ENCODE data around the gene LYL1.
A peak's percentile ranks its signal among the peaks of the same experiment; 100 is the strongest.

Gene LYL1

DNA sequence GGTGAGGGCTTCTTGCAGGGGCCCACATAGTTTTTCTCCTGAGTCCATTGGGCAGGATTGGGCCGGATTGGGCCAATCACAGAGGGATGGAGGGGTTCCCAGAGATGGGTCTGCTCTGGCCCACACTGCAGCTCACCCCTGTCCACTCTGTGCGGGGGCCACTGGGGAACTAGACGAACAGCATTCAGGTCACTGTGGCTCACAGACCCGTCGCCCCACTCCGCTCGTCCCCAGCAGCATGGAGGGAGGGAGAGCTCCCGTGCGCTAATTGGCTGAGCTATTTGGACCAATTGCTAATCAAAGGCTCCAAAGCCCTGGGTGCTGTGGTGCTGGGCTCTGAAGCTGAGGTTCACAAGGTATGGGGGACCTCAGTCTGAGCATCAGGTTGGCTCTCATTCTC is 26.7 kb upstream of the LYL1 start:
- DNase-seq (ENCODE audit: low read depth), result no peak

DNA sequence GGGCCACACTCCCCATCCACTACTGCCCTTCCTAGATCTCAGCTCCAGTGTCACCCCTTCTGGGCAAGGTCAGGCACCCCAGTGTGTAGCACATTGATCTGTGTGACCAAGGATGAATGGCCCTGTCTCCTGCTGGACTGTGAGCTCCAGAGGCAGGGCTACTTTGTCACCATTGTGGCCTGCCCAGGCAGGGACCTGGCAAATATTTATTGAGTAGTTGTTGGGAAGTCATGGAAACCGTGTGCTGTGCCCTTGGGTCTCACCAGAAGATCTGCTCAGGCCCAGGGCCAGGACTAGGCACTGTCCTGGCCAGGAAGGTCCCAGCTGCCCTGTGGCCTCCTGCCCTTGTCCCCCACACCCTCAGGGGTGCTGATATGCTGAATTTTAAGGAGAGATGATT is 25.9 kb upstream of the LYL1 start:
- DNase-seq (ENCODE audit: low read depth), result no peak

DNA sequence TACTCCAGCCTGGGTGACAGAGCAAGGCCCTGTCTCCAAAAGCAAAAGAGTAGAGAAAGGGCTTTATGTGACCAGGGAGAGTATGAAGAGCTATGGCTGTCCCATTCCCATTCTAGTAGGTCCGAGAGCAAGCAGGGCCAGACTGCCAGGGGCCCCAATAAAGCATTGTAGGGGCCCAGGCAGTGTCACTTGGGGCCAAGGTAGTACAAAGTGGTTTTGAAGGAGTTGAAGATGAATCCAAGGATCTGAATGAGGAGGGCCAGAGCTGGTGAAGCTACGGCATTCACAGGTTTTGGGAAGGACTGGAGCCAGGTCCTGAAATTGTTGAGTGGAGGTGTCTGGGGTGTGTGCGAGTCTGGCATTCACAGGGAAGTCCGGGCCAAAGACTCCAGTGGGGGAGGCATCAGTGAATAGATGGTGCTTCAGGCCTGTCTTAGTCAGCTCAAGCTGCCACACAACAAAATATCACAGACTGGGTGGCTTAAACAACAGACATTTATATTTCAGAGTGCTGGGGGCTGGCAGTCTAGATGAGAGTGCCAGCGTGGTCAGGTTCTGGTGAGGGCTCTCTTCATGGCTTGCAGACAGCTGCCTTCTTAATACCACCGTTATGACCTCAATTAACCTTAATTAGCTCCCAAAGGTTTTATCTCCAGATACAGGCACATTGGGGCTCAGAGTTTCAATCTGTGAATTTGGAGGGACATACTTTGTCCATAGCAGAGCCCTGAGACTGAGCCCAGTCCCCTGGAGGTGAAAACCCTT is 25.3 kb upstream of the LYL1 start:
- no peak for DNase-seq (ENCODE audit: low read depth)

DNA sequence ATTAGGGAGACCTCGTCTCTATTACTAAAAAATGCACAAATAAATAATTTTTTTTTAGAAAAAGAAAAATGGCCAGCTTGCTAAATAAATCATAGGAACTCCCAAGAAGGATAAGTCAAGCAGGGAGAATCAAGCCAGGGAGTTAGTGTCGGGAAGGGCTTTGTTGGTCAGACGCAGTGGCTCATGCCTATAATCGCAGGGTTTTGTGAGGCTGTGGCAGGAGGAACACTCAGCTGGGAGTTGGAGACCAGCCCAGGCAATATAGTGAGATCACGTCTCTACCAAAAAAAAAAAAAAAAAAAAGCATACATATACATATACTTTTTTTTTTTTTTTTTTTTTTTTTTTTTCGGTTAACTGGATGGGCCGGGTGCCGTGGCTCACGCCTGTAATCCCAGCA is 24.4 kb upstream of the LYL1 start:
- DNase-seq (ENCODE audit: low read depth), result no peak

DNA sequence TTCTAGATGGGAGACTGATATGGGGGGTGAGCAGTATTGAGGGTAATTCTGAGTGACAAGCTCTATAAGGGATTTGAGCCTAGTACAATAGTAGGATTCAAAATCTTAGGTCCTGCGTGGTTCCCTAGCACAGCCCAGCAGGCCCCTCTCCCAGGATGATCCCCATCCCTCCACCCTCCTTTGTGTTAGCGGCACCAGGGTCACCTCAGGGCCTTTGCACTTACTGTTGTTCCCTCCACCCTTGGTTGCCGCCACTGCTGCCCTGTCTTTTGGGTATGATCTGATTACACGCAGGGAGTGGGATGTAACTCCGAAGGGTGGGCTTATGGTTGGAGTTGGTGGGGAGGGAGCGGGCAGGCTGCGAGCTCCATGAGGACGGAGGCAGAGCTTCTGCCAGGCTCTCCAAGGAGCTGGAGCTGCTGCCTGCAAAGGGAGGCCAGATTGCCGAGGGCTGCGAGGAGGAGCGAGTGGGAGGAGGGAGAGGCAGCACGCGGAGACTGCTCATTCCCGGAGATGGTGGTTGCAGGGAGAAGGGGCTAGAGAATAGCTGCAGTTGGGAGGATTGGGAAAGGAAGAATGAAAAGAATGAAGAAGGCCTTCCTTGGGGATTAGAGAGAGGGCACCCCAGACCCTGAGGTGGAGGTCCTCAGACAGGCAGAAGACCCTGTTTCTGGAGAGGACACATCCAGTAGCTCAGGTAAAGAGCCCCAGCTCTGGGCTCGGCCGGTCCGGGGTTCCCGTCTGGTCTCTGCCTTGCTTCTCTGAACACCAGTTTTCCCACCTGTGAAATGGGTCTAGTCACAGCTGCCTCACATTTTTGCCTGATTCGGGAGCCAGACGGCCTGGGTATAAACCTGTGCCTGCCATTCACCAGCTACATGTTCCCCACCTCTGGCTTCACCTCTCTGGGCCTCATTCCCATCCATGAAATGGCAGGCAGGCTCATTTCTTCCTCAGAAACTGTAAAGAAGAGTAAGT is 20.6 kb upstream of the LYL1 start:
- no peak for DNase-seq (ENCODE audit: low read depth)

DNA sequence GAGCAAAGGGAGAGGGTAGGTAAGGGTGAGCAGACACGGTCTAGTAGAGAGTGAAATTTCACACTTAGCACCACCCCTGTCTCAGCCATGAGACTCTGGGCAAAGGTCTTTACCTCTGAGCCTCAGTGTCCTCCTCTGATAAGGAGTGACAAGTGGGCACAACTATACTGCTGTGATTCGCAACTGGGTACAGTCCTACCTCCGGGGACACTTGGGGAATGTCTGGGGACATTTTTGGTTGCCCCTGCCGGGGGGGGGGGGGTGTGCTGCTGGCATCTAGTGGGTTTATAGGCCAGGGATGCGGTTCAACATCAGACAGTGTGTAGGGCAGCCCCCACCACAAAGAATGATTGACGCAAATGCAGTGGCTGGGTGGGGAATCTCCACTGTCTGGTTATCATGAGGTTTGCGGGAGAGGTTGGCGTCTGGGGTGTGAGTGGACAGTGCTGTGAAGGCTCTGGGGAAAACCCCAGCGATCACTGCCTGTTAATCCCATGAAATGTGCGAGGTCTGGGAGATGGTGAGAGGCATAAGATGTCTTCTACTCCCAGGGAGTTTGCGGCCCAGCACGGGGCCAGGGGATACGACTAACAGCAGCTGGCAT is 19.7 kb upstream of the LYL1 start:
- DNase-seq (ENCODE audit: low read depth), result no peak

DNA sequence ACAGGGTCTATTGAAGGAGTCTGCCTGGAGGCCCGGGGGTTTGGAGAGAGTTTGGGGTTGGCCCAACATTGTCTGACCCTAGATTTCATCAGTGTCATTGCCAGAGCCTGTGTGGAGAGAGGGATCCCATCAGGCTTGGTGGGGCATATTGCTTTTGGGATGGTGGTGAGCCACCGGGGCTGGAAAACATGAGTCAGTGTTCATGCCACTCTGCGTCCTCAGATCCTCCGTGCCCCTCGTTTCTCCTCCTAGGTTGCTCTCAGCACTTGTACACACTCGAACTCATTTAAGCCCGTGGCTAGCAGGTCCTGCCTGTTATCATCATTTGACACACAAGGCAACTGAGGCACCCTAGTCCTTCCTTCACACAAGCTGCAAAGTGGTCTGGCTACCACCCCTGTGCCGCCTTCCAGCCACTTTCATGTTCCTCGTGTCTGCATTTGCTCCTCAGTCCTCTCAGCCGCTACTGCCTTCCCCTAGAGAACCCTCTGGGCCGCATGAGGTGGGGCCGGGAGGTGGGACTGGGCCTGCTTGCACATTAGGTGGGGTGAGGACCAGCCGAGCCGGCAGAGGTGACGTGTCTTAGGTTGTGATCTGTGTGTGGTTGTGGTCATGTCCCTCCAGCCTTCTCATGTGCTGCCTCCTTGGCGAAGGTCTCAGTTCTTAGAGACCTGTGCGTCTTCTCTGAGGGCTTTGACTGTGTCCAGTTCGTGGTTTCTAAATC is 19.1 kb upstream of the LYL1 start:
- no peak for DNase-seq (ENCODE audit: low read depth)

DNA sequence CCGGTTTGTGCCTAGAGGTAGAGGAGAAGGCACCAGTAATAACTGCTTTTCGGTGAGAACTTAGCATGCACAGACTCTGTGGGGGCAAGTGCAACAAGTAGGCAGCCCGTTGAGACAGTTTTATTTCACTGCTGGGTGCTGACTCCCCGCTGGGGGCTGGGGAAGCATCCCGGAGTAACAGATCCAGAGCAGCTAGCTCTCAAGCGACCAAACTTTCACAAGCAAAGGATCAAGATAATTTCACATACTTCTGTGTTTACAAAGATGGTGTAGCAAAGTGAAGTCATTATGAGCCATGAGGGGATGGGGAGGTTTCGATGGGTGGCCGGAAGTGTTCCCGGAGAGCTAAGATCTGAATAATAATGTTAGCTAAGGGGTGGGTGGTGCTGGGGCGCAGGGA is 18.2 kb upstream of the LYL1 start:
- DNase-seq (ENCODE audit: low read depth), result peak; percentile 86

DNA sequence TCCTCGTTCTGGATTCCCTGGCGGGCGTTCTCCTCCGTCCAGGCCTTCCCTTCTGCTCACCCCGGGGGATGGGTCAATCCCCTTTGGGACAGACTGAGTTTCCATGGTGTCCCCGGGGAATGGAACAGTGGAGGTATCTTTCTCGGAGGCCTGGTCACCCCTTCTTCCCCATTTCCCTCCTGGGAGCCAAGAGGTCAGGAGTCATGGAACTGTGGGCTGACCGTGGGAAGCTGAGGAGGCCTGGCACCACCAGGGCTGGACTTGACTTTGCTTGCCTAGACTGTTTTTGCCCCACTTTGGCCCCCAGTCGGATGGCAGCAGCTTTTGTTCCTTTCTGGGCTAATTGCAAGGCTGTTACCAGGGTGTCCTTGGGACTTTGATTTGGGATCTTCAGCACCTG is 17.4 kb upstream of the LYL1 start:
- no peak for DNase-seq (ENCODE audit: low read depth)

DNA sequence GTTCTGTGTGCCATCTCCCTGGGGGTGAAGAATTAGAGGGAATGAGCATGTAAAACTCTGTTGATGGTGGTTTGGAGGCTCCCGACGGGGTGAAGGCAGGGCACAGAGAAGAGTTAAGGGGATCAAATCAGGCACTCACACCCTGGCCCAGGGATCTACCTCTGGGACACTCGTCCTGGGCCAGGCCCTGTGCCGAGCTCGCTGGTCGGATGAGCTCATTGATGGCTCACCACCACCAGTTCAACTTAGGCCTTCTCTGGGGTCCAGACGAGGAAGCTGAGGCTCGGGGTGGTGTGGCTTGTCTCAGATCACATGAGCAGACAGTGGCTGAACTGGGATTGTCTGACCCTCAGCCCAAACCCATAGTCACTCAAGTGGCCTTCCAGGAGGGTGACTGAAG is 17.0 kb upstream of the LYL1 start:
- DNase-seq (ENCODE audit: low read depth), result peak; percentile 67

DNA sequence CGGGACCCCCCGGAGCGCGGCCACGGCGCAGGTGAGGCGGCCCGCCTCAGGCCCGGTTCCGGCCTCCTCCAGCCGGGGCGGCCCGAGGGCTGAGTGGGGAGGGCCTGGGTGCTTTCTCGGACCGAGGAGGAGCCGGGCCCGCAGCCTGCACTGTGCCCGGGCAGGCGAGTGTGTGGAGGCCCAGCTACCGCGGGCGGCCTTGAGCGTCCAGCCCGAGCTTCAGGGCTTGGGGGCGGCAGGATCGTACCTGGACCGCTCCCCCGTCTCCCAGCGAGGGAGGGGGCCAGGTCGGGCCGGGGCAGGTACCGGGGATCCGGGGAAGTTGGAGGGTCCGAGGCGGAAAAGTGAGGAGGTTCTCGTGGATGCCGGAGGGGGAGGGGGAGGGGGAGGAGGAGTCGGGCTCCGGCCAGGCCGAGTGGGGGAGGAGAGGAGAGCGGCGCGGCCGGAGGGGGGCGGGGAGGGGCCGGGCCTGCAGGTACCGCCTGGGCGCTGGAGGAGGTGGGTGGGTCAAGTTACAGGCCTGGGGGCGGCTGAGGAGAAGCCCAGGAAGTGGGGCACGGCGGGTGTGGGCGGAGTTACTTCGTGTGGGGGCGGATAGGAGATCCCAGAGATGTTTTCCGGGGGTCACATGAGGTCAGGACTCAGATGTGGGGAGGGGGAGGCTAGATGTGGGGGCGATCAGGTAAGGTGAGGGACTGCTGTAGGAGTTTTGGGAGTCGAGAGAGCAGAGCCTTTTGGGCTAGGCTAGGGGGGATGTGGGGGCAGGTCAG is 16.0 kb upstream of the LYL1 start:
- DNase-seq (ENCODE audit: low read depth), result peak; percentile 71

DNA sequence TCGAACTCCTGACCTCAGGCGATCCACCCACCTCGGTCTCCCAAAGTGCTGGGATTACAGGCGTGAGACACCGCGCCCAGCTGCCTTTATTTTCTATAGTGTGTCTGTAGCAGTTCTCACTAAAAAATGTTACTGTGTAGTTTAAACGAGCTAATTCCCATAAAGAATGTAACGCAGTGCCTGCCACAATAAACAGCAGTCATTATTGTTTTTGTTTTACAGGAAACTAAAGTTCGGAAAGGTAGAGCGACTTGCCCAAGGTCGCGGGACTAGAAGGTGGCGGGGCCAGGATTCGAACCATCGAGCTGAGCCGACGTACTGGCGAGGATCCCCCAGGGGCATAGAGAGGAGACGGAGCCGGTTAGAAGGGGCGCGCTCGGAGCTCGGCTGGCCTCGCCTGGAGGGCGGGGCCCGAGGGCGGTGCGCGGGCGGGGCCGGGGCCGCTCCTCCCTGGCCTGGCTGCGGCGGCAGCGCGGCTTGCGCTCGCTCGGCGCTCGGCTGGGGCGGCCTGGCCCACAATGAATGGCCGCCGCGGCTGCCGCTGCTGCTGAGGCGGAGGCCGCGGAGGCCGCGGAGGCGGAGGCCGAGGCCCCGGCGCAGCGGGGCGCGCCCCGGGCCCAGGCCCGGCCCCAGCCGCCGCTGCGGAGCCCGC is 15.2 kb upstream of the LYL1 start, which contains the start of gene NACC1:
TSS of gene NACC1 (plus strand) at position 493 of the 652 bp plus-strand sequence. CDS start 16,944 bp downstream, outside the sequence.
- peak; percentile 93 for DNase-seq (ENCODE audit: low read depth)

DNA sequence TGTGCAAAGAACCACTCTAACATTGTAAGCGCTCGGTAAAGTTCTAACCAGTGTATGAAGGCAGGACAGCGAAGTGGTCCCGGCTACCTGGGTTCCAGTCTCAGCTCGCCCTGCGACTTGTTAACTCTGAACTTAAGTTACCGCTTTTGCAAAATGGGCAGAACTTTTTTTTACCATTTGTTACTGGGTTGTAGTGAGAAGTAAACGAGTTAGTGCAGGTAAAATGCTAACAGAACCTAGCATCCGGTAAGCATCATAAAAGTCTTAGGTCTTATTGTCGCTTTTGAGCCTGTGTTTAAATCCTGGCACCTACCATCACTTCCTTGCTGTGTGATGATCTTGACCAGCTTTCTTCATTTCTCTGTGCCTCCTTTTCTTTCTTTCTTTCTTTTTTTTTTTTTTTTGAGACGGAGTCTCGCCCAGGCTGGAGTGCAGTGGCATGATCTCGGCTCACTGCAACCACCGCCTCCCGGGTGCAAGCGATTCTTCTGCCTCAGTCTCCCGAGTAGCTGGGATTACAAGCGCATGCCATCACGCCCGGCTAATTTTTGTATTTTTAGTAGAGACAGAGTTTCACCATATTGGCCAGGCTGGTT is 14.6 kb upstream of the LYL1 start:
- DNase-seq (ENCODE audit: low read depth), result peak; percentile 43

DNA sequence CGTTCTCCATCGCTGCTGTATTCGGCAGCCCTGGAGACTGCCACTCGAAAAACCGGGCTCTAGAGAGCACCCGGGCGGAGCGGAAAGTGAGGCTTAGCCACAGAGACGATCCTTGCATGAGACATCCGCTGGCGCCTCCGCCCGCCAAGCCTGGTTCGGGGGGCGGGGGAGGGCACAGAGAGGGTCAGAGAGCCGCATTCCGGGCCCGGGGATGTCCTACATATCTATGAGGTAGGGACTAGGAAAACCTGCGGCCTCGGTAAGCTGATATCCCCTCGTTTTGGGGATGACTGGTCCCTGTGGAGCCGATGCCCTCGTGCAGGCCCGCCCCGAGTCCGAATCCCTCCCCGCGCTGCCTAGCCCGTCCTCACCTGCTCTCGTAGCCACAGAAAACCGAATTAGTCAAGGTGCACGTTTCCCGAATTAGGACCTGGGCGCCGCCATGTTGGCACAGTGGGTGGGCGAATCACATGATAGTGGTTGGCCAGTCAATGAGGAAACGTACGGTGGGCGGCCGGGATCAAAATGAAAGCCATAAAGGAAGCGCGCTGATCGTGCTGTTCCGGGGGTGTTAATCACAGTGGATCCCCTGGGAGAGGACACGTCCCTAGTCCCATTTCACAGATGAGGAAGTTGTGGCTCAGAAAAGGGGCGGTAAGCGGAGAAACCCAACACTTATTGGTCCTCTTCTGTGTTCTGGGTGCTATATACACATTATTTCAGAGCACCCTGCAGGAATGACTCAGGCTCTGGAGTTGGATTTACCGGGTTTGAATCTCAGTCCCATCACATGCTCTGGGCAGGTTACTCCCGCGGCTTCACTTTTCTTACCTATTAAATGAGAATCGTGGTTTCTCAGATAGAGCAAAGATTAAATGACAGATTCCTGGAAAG is 13.9 kb upstream of the LYL1 start, which contains the start of gene TRMT1:
TSS of gene TRMT1 (minus strand) at position 459 of the 894 bp plus-strand sequence. CDS start at position 118, 341 bp downstream.
- DNase-seq (ENCODE audit: low read depth), result peak; percentile 96

DNA sequence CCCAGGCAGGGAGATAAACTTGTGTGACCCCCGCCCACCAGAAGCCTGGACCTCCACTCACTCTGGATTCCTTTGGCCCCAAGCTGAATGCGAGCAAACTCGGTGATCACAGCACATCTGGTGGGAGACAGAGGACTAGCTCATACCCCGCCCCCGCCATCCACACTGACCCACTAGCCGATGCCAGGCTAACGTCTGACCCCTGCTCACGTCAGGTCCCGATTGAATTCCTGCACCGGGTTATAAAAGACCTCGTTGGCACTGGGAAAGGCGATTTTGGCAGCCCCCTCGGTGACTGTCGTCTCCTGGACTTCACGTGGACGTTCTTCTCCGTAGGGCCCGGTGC is 13.3 kb upstream of the LYL1 start:
- no peak for DNase-seq (ENCODE audit: low read depth)

DNA sequence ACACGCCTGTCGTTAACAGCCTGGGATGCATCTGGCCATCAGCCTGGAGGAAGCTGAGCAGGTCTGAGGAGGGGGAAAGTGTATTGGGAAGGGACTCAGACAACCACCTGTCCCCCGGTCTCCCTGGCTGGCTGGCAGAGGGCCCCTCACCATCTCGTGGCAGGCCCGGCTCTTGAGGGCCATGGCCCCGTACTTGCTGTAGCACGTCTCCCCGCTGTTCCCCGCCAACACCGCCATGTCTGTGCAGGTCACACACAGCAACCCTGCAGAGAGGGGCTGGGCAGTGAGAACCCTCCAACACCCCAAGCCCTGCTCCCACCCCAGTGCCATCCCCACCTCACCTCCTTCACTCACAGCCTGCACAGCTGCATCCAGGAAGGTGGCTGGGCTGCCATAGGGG is 9.9 kb upstream of the LYL1 start:
- no peak for DNase-seq (ENCODE audit: low read depth)

DNA sequence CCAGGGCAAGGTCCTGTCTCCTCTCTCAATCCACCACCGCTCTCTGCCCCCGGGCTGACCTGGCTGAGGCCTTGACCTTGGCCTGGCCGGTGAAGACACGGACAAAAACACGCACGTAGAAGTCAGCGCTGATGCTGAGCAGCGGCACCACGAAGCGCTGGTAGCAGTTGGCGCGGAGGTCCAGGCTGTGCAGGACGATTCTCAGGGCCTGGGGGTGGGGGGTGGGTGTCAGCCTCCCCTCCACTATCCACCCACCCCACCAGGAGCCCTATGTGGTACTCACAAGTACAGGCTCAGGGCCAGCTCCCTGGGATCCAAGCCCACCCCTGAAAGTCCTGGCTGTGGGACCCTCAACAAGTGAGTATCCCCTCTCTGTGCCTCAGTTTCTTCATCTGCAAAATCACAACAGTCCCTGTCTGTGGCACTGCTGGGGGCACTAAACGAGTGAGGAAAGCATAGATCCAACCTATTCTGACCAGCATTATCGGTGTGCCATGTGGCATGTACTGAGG is 7.5 kb upstream of the LYL1 start:
- no peak for DNase-seq (ENCODE audit: low read depth)

DNA sequence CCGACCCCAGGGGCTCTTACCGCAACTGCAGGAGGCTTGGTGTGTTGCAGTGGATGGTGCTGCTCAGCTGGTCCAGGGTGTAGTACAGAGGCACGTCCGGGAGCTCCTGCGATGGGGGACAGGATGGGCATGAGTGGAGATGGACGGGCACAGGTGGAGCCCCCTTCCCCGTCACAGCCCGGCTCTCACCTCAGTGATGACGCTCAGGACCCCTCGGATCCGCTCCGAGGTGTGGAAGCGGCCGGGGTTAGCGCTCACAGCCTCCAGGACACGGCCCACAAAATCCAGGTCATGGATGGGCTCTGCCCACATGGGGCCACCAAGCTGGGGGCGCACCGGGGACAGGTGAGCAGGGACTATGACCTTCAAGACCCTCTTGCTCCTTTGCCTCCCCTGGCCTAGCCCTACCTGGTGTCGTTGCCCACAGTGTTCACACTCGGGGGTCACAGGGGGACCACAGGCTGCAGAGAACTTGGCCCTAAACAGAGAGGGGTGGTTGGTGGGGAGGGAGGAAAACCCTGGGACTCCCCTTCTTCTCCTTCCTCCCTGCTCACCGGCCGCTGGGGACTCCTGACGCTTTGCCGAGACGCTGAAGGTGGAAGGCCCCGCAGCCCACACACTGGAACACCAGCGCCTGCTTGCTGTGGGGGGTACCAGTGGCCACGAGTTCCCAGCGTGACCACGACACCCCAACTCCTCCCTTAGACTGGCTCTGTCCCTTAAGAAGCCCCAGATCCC is 6.9 kb upstream of the LYL1 start:
- no peak for DNase-seq (ENCODE audit: low read depth)
